Measurements from ENCODE around the gene GOLGA6L7. TPM values are rescaled to one million over a fixed set of nuclear protein-coding genes. Genes with fewer than 3 reads are reported as not detected.

Gene GOLGA6L7
- total and polyA plus RNA-seq, 2 of the 4 experiments (the other 2 are of a cell fraction), result not detected

DNA sequence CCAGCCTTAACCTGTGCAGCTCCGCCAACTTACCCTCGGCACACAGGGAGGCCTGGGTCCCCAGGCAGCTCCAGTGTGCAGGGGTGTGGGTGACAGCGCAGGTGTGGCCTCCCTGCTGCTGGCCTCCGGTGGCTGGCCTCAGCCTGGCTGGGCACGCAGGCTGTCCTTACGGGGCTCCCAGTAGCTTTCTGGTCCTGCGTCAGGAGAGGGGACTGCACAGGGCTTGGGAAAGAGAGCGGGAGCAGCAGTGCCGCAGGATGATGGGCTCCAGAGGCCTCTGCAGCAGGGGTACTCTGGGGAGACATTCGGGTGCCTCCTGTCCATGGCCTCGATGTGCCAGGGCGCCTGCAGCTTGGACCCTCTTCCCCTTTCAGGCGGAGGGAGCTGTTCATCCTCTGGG, 46.7 kb upstream of the GOLGA6L7 start:
- 0 out of 2 replicates have a peak, but pooled peaks cover 2% of the 10 kb centered on the region for H3K36me3 ChIP-seq (ENCODE audit: control insufficient read depth, insufficient read depth, low read length)
- no peak overlapping the region for H3K14ac ChIP-seq (replicated peaks; ENCODE audit: low read depth, low read length)
- no peak overlapping the region for H3K4me2 ChIP-seq (ENCODE audit: low read depth, low read length)
- ChIA-PET CTCF (no interaction called here), POLR2A (ENCODE audit: unreplicated experiment) (no interaction called here)
- BruUV-seq (replicated peaks), result no TSS peak
- H3K9me3 ChIP-seq (ENCODE audit: control insufficient read depth, insufficient read depth, low read length), result no peaks in the 10 kb centered on the region; the same call in 1 of the 2 replicates
- peaks cover 23% of the 10 kb centered on the region for H3K9me1 ChIP-seq (ENCODE audit: insufficient read depth, low read length)
- no peak overlapping the region for H2AK9ac ChIP-seq (replicated peaks; ENCODE audit: low read depth, low read length, poor library complexity)
- no peak for ATAC-seq (ENCODE audit: low read depth)
- H2AK5ac ChIP-seq (ENCODE audit: low read depth, low read length), result peak overlapping the region; percentile 16; the same call in 1 of the 2 replicates
- H4K91ac ChIP-seq (ENCODE audit: insufficient read depth, low read depth, low read length), result no peak overlapping the region
- DNase-seq, result no peak
- H2BK5ac ChIP-seq (ENCODE audit: low read depth, low read length, poor library complexity, severe bottlenecking), result no peak overlapping the region
- H4K5ac ChIP-seq (ENCODE audit: low read depth, low read length), result no peak overlapping the region
- H3K4me3 ChIP-seq (ENCODE audit: insufficient read depth, low read depth, low read length), result no peak overlapping the region
- H2BK20ac ChIP-seq (ENCODE audit: low read depth, low read length), result peak overlapping the region; percentile 0; the same call in 1 of the 2 replicates
- H3K18ac ChIP-seq (ENCODE audit: low read depth, low read length), result no peak overlapping the region
- H3K9ac ChIP-seq (ENCODE audit: low read depth, low read length), result no peak overlapping the region
- WGBS, 2 experiments (ENCODE audit: extremely low coverage in 2 of 2, insufficient read length in 1 of 2), result 96% methylated on average over 5 of the region's 13 CpGs; no CpG with 5 or more reads in 1 of the 2 experiments
- peaks cover 17 to 87% of the 10 kb centered on the region in 2 experiments for H3K79me1 ChIP-seq (ENCODE audit: low read depth in 1 of 2, low read length in 2 of 2)
- no peak overlapping the region for H4K8ac ChIP-seq (ENCODE audit: low read depth in 2 of 2, low read length in 2 of 2)
- no peak overlapping the region for H3K27ac ChIP-seq (ENCODE audit: insufficient read depth, low read length)
- in situ Hi-C loops (cut with MboI; ENCODE audit: low sequenced_read_pairs), result no loop called here
- peaks cover 14% of the 10 kb centered on the region for H3K4me1 ChIP-seq (ENCODE audit: control insufficient read depth, insufficient read depth, low read length)
- no peak overlapping the region for H2AFZ ChIP-seq (replicated peaks; ENCODE audit: low read length, poor library complexity)
- no peaks in the 10 kb centered on the region for H3K27me3 ChIP-seq (ENCODE audit: control insufficient read depth, insufficient read depth, low read length)
- H4K20me1 ChIP-seq (ENCODE audit: insufficient read depth, low read length), result peaks cover 17% of the 10 kb centered on the region; the same call in 1 of the 2 replicates
- H2BK15ac ChIP-seq (ENCODE audit: low read depth, low read length), result no peak overlapping the region; the same call in 2 of the 3 replicates
- peak overlapping the region; percentile 29; the same call in 1 of the 2 replicates for H3K4ac ChIP-seq (ENCODE audit: low read depth, low read length)
- intact Hi-C loops (cut with micrococcal nuclease), result no loop called here
- TF ChIP-seq SMC3 (IDR thresholded peaks at IDR 0.05; ENCODE audit: low read depth, low read length) (no peak), CHD1 (IDR thresholded peaks at IDR 0.05; ENCODE audit: low read depth, low read length) (no peak), FOS (IDR thresholded peaks at IDR 0.05; ENCODE audit: low read depth, low read length) (no peak), POLR2A (IDR thresholded peaks at IDR 0.05; ENCODE audit: low read depth, low read length) (no peak), NFE2L2 (IDR thresholded peaks at IDR 0.05; ENCODE audit: low read depth, low read length) (no peak), RCOR1 (IDR thresholded peaks at IDR 0.05; ENCODE audit: insufficient replicate concordance, low read length) (no peak), ELK1 (IDR thresholded peaks at IDR 0.05; ENCODE audit: borderline replicate concordance, low read depth, low read length) (no peak), BHLHE40 (IDR thresholded peaks at IDR 0.05; ENCODE audit: low read depth, low read length) (no peak), MAZ (IDR thresholded peaks at IDR 0.05; ENCODE audit: borderline replicate concordance, low read depth, low read length) (no peak)
- TF ChIP-seq, protein P1, sequence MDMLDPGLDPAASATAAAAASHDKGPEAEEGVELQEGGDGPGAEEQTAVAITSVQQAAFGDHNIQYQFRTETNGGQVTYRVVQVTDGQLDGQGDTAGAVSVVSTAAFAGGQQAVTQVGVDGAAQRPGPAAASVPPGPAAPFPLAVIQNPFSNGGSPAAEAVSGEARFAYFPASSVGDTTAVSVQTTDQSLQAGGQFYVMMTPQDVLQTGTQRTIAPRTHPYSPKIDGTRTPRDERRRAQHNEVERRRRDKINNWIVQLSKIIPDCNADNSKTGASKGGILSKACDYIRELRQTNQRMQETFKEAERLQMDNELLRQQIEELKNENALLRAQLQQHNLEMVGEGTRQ (IDR thresholded peaks at IDR 0.05; ENCODE audit: low read depth, low read length), result no peak
- H3K56ac ChIP-seq (ENCODE audit: extremely low read depth, insufficient read depth, low read length), result no peak overlapping the region
- H3K23ac ChIP-seq (ENCODE audit: low read depth, low read length), result no peak overlapping the region
- H2BK120ac ChIP-seq (ENCODE audit: low read depth, low read length), result no peak overlapping the region
- dilution Hi-C loops (cut with HindIII; ENCODE audit: low sequenced_read_pairs, unreplicated experiment), result no loop called here

All from IMR-90 (cell line).